HG02840 (cell line): Measurements from ENCODE around the gene COL23A1.

Experiments used
- ATAC-seq: cut with Tn5 transposase; IDR thresholded peaks from one replicate; pipeline ENCODE4 v1.9.1; 2021; ENCODE audit warnings: mild to moderate bottlenecking, moderate library complexity, moderate number of reproducible peaks; ENCODE audit not compliant: unreplicated experiment, low FRiP score

COL23A1 gene

GRCh38 chr5:178589180-178590140 is 733 bp downstream of the COL23A1 start:
- no peak for ATAC-seq

- no peak for ATAC-seq
Measured at GRCh38 chr5:178588769-178589168, 1.4 kb downstream of the COL23A1 start.

GRCh38 chr5:178587763-178588611 is 2.2 kb downstream of the COL23A1 start:
- no peak for ATAC-seq

- no peak for ATAC-seq
Measured at GRCh38 chr5:178586396-178586795, 3.8 kb downstream of the COL23A1 start.

GRCh38 chr5:178585421-178585820 is 4.8 kb downstream of the COL23A1 start:
- ATAC-seq = peak; percentile 78

- ATAC-seq = no peak
Measured at GRCh38 chr5:178583279-178583678, 6.9 kb downstream of the COL23A1 start.

- no peak for ATAC-seq
Measured at GRCh38 chr5:178582291-178582690, 7.9 kb downstream of the COL23A1 start.

GRCh38 chr5:178581621-178582020 is 8.6 kb downstream of the COL23A1 start:
- no peak for ATAC-seq

GRCh38 chr5:178580271-178580955 is 9.8 kb downstream of the COL23A1 start:
- ATAC-seq = no peak

- no peak for ATAC-seq
Measured at GRCh38 chr5:178577944-178578343, 12.2 kb downstream of the COL23A1 start.

- ATAC-seq = no peak
Measured at GRCh38 chr5:178577376-178577839, 12.8 kb downstream of the COL23A1 start.

GRCh38 chr5:178576591-178577351 is 13.4 kb downstream of the COL23A1 start:
- ATAC-seq = no peak

GRCh38 chr5:178573216-178573615 is 17.0 kb downstream of the COL23A1 start:
- no peak for ATAC-seq

- no peak for ATAC-seq
Measured at GRCh38 chr5:178572617-178573016, 17.6 kb downstream of the COL23A1 start.

- no peak for ATAC-seq
Measured at GRCh38 chr5:178569485-178569884, 20.7 kb downstream of the COL23A1 start.

- no peak for ATAC-seq
Measured at GRCh38 chr5:178564811-178565550, 25.2 kb downstream of the COL23A1 start.

- ATAC-seq = no peak
Measured at GRCh38 chr5:178564397-178564796, 25.8 kb downstream of the COL23A1 start.

- no peak for ATAC-seq
Measured at GRCh38 chr5:178563621-178564020, 26.6 kb downstream of the COL23A1 start.

GRCh38 chr5:178561746-178562264 is 28.4 kb downstream of the COL23A1 start:
- no peak for ATAC-seq
